Stimulated activated CD4-positive, alpha-beta T cell treated with anti-CD3 and anti-CD28 coated beads, Interleukin-1b, Interleukin-23, amount 100 ng/mL, for 48 hours (primary cell): ENCODE data around the gene NBPF3.
"Not testable (repeated sequence)": the region's sequence is repeated elsewhere in the genome, so short reads cannot be mapped to it uniquely, and the experiment has no call there.

Source experiments
- DNase-seq: peaks from one replicate; pipeline ENCODE4 v3.0.0-alpha.2; 2020

The NBPF3 gene

DNA sequence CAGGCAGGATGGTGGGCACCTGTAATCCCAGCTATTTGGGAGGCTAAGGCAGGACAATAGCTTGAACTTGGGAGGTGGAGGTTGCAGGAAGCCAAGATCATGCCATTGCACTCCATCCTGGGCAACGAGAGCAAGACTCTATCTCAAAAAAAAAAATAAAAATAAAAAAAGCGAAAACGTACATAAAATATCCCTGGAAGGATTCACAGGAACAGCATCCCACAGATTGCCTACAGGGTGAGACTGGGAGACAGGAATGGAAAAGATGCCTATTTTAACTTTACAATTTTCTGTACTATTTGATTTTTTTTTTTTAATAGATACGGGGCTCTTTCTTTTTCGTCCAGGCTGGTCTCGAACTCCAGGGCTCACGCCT lies 604 bp upstream of the NBPF3 start:
- DNase-seq, result no peak

- DNase-seq, result peak; percentile 34
Observed at GRCh38 chr1:21440630-21441125, 741 bp downstream of the NBPF3 start.

DNA sequence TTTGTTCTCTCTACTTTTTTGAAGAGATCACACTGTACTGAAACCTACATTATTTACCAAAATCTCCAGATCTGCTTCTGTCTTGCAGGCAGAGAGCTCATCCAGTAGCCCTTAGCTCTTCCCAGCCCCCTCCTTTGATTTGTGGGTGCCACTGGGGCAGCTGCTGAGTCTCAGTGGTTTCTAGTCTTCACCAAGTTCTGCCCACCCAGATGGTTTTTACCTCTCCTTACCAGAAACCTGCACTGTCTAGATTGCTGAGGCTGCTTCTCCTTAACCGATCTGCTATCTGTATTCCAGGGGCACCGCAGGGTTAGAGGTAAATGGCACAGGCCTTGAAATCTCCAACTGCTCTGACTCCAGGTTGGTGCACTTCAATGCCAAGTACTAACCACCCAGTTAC lies 6.7 kb downstream of the NBPF3 start:
- DNase-seq, result not testable (repeated sequence)

GRCh38 chr1:21447311-21447710 lies 7.4 kb downstream of the NBPF3 start:
- no peak for DNase-seq

DNA sequence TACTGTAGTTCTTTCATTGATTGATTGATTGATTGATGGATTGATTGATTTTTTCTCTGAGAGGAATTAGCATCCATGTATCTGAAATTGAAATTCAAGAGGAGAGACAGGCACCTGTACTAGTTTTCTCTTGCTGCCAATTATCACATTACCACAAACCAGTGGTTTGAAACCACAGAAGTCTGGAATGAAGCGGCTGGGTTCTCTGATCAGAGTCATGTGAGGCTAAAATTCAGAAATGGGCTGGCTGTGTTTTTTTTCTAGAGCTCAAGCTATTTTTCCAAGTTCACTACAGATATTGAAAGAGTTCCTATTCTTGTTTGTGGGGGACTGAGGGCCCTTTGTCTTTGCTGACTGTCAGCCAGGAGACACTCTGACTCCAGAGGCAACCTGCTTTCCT lies 10.0 kb downstream of the NBPF3 start:
- no peak for DNase-seq

GRCh38 chr1:21451212-21451611 lies 11.3 kb downstream of the NBPF3 start:
- DNase-seq, result no peak

DNA sequence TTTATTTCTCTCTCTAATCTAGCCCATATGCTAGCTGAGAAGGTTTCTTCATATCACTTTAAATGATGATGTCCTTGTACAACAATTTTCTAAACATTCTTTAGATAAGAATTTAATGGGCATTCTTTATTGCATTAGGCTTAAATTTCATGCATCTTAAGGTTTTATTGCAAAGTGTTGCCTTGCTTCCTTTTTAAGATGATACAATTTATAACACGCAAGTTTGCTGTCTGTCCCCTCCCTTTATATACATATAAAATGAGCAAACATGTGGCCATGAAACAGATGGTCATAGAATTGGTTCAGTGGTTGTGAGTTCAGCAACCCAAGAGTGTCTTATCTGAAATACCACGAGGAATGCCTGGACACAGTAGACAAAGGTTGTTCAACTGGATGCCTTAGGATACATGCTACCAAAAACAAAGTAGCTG lies 12.1 kb downstream of the NBPF3 start:
- no peak for DNase-seq

- DNase-seq, result not testable (repeated sequence)
Observed at GRCh38 chr1:21453964-21454614, 14.2 kb downstream of the NBPF3 start.

DNA sequence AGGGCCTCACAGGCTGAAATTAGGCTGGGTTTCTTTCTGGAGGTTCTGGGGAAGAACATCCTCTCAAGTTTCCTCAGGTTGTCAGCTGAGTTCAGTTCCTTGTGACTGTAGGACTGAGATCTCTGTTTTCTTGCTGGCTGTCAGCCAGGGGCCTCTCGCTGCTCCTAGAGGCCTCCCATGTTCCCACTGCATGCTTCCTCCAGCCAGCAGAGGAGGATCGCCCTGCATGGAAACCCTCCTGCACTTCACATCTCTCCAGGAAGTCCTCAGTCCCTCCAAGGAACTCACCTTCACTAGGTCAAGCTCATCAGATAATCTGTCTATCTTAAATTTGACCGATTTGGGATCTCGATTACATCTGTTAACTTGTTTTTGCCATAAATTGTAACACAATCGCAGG lies 15.0 kb downstream of the NBPF3 start:
- not testable (repeated sequence) for DNase-seq

GRCh38 chr1:21457654-21458053 lies 17.7 kb downstream of the NBPF3 start:
- no peak for DNase-seq

GRCh38 chr1:21465127-21465526 lies 25.2 kb downstream of the NBPF3 start:
- DNase-seq, result not testable (repeated sequence)

- not testable (repeated sequence) for DNase-seq
Observed at GRCh38 chr1:21467946-21468345, 28.0 kb downstream of the NBPF3 start.

DNA sequence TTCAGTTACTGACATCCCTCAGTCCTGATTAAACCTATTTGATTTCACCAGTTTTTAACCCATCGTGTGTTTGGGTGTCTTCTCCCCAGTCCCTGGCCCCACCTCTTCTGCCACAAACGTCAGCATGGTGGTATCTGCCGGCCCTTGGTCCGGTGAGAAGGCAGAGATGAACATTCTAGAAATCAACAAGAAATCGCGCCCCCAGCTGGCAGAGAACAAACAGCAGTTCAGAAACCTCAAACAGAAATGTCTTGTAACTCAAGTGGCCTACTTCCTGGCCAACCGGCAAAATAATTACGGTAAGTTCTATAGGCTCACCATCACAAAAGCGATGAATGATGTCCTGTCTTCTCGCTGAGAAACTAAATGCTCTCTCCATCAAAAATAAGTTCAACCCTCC lies 28.7 kb downstream of the NBPF3 start:
- peak; percentile 14 for DNase-seq

GRCh38 chr1:21469581-21469980 lies 29.6 kb downstream of the NBPF3 start:
- no peak for DNase-seq

DNA sequence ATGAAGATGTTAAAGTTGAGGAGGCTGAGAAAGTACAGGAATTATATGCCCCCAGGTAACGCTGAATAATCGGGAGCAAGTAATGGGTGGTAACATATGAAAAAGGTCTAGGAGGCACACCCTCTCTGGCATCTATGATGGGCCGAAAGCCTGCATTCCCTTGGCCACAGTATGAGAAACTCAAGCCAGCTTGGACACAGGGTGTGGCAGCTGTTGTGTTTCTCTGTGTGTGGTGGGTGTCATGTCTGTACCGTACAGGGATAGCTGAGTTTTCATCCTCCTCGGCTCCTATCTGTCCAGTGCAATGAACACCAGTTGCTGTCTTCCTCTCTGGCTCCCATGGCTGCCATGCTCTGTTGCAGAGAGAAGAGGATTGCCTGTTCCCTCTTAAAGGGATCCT lies 32.9 kb downstream of the NBPF3 start:
- no peak for DNase-seq

DNA sequence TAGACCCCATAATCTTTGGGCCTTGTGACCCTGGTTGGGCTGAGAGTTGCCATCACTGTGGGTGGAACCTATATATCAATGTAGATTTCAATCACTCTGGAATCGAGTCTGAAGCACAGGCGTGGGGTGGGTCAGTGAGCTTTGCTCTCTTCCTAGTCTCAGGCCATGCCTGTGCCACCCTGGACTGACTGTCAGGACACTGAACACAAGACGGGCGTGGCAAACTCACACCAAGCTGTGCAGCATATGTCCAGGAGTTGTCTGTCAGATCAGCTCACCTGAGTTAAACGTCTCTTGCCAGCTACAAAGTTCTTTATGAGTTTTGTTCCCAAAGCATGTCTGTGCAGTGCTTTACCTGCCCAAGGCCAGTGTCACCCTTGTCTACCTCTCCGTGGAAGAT lies 38.4 kb downstream of the NBPF3 start:
- DNase-seq, result no peak

DNA sequence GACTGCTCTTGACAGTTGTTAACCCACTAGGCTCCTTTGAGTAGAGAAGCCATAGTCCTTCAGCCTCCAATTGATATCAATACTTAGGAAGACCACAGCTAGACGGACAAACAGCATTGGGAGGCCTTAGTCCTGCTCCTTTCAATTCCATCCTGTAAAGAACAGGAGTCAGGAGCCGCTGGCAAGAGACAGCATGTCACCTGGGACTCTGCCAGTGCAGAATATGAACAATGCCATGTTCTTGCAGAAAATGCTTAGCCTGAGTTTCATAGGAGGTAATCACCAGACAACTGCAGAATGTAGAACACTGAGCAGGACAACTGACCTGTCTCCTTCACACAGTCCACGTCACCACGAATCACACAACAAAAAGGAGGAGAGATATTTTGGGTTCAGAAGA lies 43.9 kb downstream of the NBPF3 start:
- not testable (repeated sequence) for DNase-seq

DNA sequence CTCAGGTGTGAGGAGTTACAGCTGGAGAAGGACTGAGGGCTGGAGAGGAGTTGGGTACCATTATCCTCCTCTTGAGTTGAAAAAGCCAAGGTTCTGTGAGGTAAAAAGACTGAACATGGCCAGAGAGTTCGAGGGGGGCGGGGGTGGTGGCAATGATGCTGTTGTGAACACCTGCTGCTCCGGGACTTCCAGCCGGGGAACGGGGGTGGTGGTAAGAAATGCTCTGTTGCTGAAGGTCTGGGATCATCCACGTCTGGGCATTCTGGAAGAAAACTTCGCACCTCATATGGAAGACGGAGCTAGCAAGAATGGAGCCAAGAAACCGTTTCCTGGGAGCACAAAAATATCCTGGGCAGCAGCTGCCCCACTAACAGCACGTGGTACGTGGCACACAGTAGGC lies 49.2 kb downstream of the NBPF3 start:
- no peak for DNase-seq

DNA sequence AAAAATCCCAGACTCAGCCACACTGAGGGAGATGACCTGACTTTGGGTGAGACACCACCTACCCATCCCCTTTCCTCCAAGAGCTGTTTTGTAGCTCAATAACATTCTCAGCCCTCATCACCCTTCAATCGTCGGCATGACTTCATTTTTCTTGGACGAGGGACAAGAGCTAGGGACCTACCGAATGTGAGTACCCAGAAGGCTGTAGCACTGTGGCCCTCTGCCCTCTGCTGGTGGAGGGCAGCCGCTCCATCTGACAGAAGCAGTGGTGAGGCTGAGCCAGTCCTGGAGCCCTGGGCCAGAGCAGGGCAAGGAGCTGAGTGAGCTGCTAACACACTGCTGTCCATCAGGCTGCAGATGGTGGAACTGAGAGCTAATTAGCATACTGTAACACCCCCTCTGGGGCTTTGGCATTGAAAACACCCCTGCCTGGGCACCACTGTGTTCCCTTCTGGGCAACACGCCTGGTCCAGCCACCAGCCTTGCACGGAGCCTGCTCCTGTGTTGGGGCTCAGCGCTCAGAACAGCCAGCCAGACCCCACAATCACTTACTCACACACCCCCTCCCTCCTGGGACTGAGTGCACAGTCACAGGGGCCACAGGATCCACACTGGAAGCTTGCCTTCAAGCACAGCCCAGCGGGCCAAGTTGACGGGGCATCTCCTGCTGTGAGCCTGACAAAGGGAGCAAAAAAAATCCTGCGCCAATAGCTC lies 51.0 kb downstream of the NBPF3 start:
- DNase-seq, result peak; percentile 32

- no peak for DNase-seq
Observed at GRCh38 chr1:21491488-21492355, 51.8 kb downstream of the NBPF3 start.

DNA sequence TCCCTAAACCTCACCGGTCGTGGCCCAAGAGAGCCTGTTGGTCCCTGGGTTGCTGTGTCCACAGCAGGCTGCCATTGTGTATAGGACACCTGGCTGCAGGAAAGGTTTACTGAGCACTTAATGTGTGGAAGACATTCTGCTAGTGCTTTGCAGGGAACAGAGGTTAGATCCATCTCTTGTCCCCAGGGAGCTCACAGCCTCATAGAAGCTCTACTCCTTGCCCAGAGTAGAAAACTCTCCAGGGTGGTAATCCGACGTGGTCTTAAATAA lies 52.4 kb downstream of the NBPF3 start:
- no peak for DNase-seq

GRCh38 chr1:21494196-21494595 lies 54.3 kb downstream of the NBPF3 start:
- DNase-seq, result no peak

DNA sequence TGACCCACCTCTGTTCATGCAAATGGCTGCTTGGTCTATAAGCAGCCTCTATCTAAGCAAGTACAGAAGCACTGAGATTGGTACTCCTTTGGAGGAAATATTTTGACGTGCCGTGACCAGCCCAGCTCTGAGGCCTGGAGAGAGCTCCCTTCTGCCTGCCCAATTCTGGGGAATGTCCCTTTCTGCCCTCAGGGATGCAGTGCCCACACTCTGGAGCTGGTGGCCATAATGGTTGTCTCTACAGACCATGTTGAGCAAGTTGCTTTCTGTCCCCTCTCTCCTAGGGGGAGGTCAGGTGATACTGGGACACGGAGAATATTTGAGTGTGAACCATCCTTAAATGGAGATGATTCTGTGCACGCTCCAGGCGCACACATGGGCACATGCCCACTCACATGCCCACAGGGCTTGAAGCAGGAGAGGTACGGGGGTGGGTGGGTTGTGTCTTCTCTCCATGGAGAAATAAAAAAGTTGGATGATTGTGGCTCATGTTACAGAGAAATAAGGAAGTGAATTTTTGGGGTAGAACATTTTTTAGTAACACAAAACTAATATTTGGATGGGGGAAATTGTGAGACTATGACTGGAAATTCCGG lies 55.4 kb downstream of the NBPF3 start:
- DNase-seq, result no peak
